GM19035 (cell line): Measurements from ENCODE around the gene SDE2.
"Not testable (repeated sequence)": the region's sequence is repeated elsewhere in the genome, so short reads cannot be mapped to it uniquely, and the experiment has no call there.

Experiments used
- ATAC-seq: cut with Tn5 transposase; IDR thresholded peaks from one replicate; pipeline ENCODE4 v1.9.1; 2021; ENCODE audit not compliant: unreplicated experiment

The SDE2 gene

DNA sequence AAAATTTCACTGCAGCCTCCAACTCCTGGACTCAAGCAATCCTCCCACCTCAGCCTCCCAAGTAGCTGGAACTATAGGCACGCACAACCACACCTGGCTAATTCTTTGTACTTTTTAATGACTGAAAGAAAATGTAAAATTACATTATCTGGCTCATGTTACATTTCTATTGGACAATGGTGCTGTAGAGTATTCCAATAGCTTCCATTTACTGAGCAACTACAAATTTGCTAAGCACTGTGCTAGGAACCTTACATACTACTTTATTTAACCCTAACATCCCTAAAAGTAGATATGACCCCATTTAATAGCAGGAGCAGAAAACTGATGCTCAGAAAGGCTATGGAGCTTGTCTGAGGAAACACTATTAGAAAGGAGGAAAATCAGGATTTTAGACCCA is 19.7 kb downstream of the SDE2 start:
- no peak for ATAC-seq

- ATAC-seq, result peak; percentile 68
Observed at GRCh38 chr1:225977937-225978748, 21.0 kb downstream of the SDE2 start.

- ATAC-seq, result not testable (repeated sequence)
Observed at GRCh38 chr1:225975146-225975545, 24.0 kb downstream of the SDE2 start.

DNA sequence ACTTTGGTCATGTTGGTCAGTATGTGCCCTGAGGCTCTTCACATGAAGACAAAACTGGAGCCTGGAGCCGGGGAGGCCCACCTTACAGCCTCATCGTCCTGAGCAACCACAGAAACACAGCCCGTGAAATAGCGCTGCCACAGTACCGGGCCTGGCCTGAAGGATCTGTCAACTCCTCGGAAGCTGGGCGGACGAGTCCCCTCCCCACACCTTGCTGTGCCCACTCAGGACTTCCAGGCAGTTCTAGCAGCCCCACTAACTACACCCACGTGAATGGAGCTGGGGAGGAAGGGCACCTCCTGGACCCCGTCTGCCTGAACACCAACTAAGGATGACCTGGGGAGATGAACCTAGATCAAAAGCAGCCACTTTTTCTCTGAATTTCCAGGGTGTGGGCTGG is 24.7 kb downstream of the SDE2 start:
- no peak for ATAC-seq

- ATAC-seq, result no peak
Observed at GRCh38 chr1:225973158-225973557, 26.0 kb downstream of the SDE2 start.

DNA sequence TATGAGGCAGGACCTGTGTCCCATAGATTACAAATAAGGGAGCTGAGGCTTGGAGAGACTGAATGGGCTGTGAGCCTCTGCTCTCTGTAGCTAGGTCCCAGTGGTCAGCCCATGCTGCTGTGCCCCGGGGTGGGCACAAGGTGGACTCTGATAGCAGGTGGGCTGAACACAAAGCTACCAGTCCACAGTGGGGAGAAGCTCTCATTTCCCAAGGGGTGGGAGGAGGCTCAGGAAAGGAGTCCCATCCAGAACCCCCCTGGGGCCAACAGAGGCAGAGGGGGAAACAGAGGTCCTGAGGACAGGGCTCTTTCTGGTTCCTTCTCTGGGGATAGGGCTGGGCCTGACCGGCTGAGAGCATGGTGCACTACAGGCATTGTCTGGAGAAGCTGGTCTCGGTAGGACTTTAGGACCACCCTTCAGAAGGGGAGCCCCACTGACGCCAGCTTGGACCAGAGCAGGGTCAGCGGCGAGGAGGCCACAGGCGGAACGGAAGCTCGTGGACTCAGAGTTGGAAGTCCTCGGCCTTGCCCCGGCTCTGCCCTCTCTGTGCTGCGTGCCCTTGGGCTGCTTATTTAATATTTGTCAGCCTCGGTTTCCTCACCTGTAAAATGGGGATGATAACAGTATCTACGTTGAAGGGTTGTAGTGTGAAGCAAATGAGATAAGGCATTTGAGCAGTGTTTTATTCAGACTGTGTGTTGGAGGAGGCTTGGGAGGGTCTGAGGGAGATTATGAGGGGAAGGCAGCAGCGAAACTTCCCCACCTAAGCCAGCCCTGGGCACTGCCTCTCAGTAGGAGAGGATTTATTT is 26.6 kb downstream of the SDE2 start:
- ATAC-seq, result no peak

DNA sequence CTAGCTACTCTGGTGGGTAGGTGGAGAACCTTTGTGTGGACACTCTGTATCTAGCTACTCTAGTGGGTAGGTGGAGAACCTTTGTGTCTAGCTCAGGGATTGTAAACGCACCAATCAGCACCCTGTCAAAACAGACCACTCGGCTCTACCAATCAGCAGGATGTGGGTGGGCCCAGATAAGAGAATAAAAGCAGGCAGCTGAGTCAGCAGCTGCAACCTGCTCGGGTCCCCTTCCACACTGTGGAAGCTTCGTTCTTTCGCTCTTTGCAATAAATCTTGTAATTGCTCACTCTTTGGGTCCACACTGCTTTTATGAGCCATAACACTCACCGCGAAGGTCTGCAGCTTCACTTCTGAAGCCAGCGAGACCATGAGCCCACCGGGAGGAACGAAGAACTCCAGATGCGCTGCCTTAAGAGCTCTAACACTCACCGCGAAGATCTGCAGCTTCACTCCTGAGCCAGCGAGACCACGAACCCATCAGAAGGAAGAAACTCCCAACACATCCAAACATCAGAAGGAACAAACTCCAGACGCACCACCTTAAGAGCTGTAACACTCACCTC is 28.5 kb downstream of the SDE2 start:
- not testable (repeated sequence) for ATAC-seq

- not testable (repeated sequence) for ATAC-seq
Observed at GRCh38 chr1:225969751-225970150, 29.4 kb downstream of the SDE2 start.

- no peak for ATAC-seq
Observed at GRCh38 chr1:225965231-225965630, 33.9 kb downstream of the SDE2 start.

- no peak for ATAC-seq
Observed at GRCh38 chr1:225963735-225964530, 35.2 kb downstream of the SDE2 start.

- peak; percentile 70 for ATAC-seq
Observed at GRCh38 chr1:225962440-225962975, 36.6 kb downstream of the SDE2 start.

- no peak for ATAC-seq
Observed at GRCh38 chr1:225961659-225962439, 37.3 kb downstream of the SDE2 start.

- no peak for ATAC-seq
Observed at GRCh38 chr1:225958041-225958440, 41.1 kb downstream of the SDE2 start.

GRCh38 chr1:225954753-225955152 is 44.4 kb downstream of the SDE2 start:
- no peak for ATAC-seq

- ATAC-seq, result no peak
Observed at GRCh38 chr1:225953315-225953714, 45.8 kb downstream of the SDE2 start.

GRCh38 chr1:225950905-225951497 is 48.1 kb downstream of the SDE2 start:
- no peak for ATAC-seq

DNA sequence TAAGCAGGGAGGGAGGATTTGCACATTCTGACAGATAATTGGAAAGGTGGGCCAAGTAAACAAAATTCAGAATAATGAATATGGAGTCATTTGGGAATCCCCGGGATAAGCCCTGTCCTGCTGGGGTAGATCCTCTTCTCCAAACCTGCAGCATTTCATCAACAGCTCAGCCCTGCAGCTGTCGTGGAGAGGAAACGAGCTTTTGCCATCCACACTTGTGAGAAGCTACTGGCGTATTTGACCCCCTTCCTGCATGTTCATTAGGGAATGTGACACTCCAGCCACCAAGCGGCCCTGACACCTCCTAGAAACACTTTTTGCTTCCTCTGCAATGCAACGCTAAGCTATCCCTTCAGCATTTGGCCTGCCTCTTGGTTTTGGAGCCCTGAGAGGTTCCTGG is 50.1 kb downstream of the SDE2 start:
- no peak for ATAC-seq

DNA sequence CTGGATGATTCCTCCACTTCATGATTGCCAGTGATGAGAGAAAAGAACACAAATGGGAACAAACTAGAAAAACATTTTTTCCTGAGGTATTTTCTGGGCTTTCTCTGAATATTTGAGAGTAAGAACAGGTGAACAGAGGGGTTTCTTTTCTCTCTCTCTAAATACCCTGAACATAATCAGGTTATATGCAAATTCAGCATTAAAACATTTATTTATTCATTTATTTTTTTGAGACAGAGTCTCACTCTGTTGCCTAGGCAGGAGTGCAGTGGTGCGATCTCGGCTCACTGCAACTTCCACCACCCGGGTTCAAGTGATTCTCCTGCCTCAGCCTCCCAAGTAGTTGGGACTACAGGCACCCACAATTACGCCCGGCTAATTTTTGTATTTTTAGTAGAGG is 52.3 kb downstream of the SDE2 start:
- ATAC-seq, result no peak

- ATAC-seq, result no peak
Observed at GRCh38 chr1:225946082-225946620, 53.0 kb downstream of the SDE2 start.
